Prostate gland (tissue), 2 donors: ENCODE results near the gene PGK1.

Experiments
- POLR2AphosphoS5 ChIP-seq: sonication (generic); formaldehyde crosslinking; IDR thresholded peaks from one replicate; pipeline ENCODE4 v1.6.1; 2017; ENCODE audit warnings: antibody characterized with exemption
- TF ChIP-seq, protein P1 (sequence below), 4 experiments: fragments of 200-600 bp in 2 of 4; fragments of 450-650 bp in 2 of 4; sonication (generic) in 2 of 4; IDR thresholded peaks; 1 replicate in 3 of 4; 2 replicates in 1 of 4; pipeline ENCODE4 v1.5.1; 2016 to 2019; ENCODE audit warnings: antibody characterized with exemption in 4 of 4, mild to moderate bottlenecking in 2 of 4, moderate library complexity in 2 of 4

GRCh38 chrX:78139160-78140123 is 35.4 kb downstream of the PGK1 start, which contains the start of gene TAF9B:
- TF ChIP-seq, protein P1, sequence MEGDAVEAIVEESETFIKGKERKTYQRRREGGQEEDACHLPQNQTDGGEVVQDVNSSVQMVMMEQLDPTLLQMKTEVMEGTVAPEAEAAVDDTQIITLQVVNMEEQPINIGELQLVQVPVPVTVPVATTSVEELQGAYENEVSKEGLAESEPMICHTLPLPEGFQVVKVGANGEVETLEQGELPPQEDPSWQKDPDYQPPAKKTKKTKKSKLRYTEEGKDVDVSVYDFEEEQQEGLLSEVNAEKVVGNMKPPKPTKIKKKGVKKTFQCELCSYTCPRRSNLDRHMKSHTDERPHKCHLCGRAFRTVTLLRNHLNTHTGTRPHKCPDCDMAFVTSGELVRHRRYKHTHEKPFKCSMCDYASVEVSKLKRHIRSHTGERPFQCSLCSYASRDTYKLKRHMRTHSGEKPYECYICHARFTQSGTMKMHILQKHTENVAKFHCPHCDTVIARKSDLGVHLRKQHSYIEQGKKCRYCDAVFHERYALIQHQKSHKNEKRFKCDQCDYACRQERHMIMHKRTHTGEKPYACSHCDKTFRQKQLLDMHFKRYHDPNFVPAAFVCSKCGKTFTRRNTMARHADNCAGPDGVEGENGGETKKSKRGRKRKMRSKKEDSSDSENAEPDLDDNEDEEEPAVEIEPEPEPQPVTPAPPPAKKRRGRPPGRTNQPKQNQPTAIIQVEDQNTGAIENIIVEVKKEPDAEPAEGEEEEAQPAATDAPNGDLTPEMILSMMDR (IDR thresholded peaks at IDR 0.05) = no peak
- peak; percentile 72 for TF ChIP-seq POLR2AphosphoS5
